ENCODE data around the gene SCAP. TPM values are rescaled to one million over a fixed set of nuclear protein-coding genes. Genes with fewer than 3 reads are reported as not detected.
A peak's percentile ranks its signal among the peaks of the same experiment; 100 is the strongest.

SCAP gene
- total and polyA plus RNA-seq, 2 of the 4 experiments (the other 2 are of a cell fraction), result 25.3 to 34.6 TPM

- Histone ChIP-seq H2AK9ac (replicated peaks; ENCODE audit: low read depth, low read length, poor library complexity) (no peak overlapping the region), H3K27me3 (ENCODE audit: control insufficient read depth, insufficient read depth, low read length) (no peaks in the 10 kb centered on the region), H3K4me1 (ENCODE audit: control insufficient read depth, insufficient read depth, low read length) (peaks cover 2% of the 10 kb centered on the region; the same call in 1 of the 2 replicates), H3K23ac (ENCODE audit: low read depth, low read length) (no peak overlapping the region), H3K4ac (ENCODE audit: low read depth, low read length) (no peak overlapping the region), H3K9me3 (ENCODE audit: control insufficient read depth, insufficient read depth, low read length) (no peaks in the 10 kb centered on the region), H3K79me1 (ENCODE audit: low read depth in 1 of 2, low read length in 2 of 2) (peaks cover 21 to 26% of the 10 kb centered on the region in 2 experiments), H3K9ac (ENCODE audit: low read depth, low read length) (no peak overlapping the region), H2BK15ac (ENCODE audit: low read depth, low read length) (no peak overlapping the region), H4K5ac (ENCODE audit: low read depth, low read length) (no peak overlapping the region), H3K4me3 (ENCODE audit: insufficient read depth, low read depth, low read length) (no peak overlapping the region), H3K4me2 (ENCODE audit: low read depth, low read length) (no peak overlapping the region), H2BK20ac (ENCODE audit: low read depth, low read length) (no peak overlapping the region), H3K36me3 (ENCODE audit: control insufficient read depth, insufficient read depth, low read length) (peaks cover 6% of the 10 kb centered on the region), H4K8ac (ENCODE audit: low read depth in 2 of 2, low read length in 2 of 2) (peak overlapping the region in 1 of 2 experiments; percentile 24; a peak in 1 of 4 replicates), H4K91ac (ENCODE audit: insufficient read depth, low read depth, low read length) (no peak overlapping the region), H2AK5ac (ENCODE audit: low read depth, low read length) (no peak overlapping the region), H3K27ac (ENCODE audit: insufficient read depth, low read length) (no peak overlapping the region), H3K14ac (replicated peaks; ENCODE audit: low read depth, low read length) (no peak overlapping the region), H3K18ac (ENCODE audit: low read depth, low read length) (no peak overlapping the region), H2BK5ac (ENCODE audit: low read depth, low read length, poor library complexity, severe bottlenecking) (no peak overlapping the region), H2AFZ (replicated peaks; ENCODE audit: low read length, poor library complexity) (no peak overlapping the region), H2BK120ac (ENCODE audit: low read depth, low read length) (no peak overlapping the region), H3K9me1 (ENCODE audit: insufficient read depth, low read length) (peaks cover 6% of the 10 kb centered on the region), H4K20me1 (ENCODE audit: insufficient read depth, low read length) (no peaks in the 10 kb centered on the region), H3K56ac (ENCODE audit: extremely low read depth, insufficient read depth, low read length) (no peak overlapping the region)
- in situ Hi-C loops (cut with MboI; ENCODE audit: low sequenced_read_pairs) (no loop called here), dilution Hi-C loops (cut with HindIII; ENCODE audit: low sequenced_read_pairs, unreplicated experiment) (no loop called here), intact Hi-C loops (cut with micrococcal nuclease) (no loop called here)
- no peak for DNase-seq
- 51% methylated on average over 5 of the region's 5 CpGs; no CpG with 5 or more reads in 1 of the 2 experiments for WGBS, 2 experiments (ENCODE audit: extremely low coverage in 2 of 2, insufficient read length in 1 of 2)
- BruUV-seq (replicated peaks), result no TSS peak
- ChIA-PET POLR2A (ENCODE audit: unreplicated experiment) (no interaction called here), CTCF (no interaction called here)
- no peak for ATAC-seq (ENCODE audit: low read depth)
- TF ChIP-seq RFX5 (IDR thresholded peaks at IDR 0.05; ENCODE audit: low read depth, low read length) (no peak), CHD1 (IDR thresholded peaks at IDR 0.05; ENCODE audit: low read depth, low read length) (no peak), CTCF (conservative IDR thresholded peaks at IDR 0.05; ENCODE audit: low read depth, low read length) (no peak), USF2 (IDR thresholded peaks at IDR 0.05; ENCODE audit: low read depth, low read length) (no peak), ELK1 (IDR thresholded peaks at IDR 0.05; ENCODE audit: borderline replicate concordance, low read depth, low read length) (no peak), NFE2L2 (IDR thresholded peaks at IDR 0.05; ENCODE audit: low read depth, low read length) (no peak)
Observed at GRCh38 chr3:47515100-47515499, 39.4 kb upstream of the SCAP start.

All from IMR-90 (cell line).